ENCODE results near the gene STK35.

DNA sequence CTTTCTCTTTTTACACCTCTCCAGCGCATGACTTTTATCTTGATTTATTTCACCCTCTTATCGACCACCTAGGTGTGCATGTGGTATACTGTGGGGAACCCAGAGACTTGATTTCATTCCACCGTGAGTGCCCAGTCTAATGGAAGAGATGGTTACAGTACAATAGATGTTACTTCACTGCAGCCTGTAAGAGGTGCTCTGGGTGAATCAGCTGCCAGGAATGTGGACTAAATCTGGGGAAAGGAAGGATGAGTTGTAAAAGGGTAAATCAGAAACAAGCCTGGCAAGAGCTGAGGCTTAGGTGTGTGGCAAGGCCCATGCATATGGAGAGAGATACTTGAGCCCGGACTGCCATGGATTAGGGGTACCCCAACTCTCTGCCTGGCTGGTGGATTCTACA is 7.4 kb downstream of the STK35 start:
- TF ChIP-seq, protein P1, sequence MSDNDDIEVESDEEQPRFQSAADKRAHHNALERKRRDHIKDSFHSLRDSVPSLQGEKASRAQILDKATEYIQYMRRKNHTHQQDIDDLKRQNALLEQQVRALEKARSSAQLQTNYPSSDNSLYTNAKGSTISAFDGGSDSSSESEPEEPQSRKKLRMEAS (IDR thresholded peaks at IDR 0.05), result no peak
- TF ChIP-seq, protein P2, sequence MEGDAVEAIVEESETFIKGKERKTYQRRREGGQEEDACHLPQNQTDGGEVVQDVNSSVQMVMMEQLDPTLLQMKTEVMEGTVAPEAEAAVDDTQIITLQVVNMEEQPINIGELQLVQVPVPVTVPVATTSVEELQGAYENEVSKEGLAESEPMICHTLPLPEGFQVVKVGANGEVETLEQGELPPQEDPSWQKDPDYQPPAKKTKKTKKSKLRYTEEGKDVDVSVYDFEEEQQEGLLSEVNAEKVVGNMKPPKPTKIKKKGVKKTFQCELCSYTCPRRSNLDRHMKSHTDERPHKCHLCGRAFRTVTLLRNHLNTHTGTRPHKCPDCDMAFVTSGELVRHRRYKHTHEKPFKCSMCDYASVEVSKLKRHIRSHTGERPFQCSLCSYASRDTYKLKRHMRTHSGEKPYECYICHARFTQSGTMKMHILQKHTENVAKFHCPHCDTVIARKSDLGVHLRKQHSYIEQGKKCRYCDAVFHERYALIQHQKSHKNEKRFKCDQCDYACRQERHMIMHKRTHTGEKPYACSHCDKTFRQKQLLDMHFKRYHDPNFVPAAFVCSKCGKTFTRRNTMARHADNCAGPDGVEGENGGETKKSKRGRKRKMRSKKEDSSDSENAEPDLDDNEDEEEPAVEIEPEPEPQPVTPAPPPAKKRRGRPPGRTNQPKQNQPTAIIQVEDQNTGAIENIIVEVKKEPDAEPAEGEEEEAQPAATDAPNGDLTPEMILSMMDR (IDR thresholded peaks at IDR 0.05; ENCODE audit: control extremely low read depth in 1 of 3, insufficient read depth in 1 of 3, low read depth in 1 of 3, low read length in 3 of 3), result no peak
- TF ChIP-seq EZH2 (IDR thresholded peaks at IDR 0.05; ENCODE audit: low read depth, low read length, severe bottlenecking), result no peak
- TF ChIP-seq EP300 (IDR thresholded peaks at IDR 0.05; ENCODE audit: borderline replicate concordance in 1 of 2, low read depth in 2 of 2, low read length in 2 of 2), result no peak
- TF ChIP-seq TAF1 (IDR thresholded peaks at IDR 0.05; ENCODE audit: low read depth, low read length), result no peak
- no peak for TF ChIP-seq JUND (IDR thresholded peaks at IDR 0.05; ENCODE audit: low read length)
- TF ChIP-seq SAP30 (IDR thresholded peaks at IDR 0.05; ENCODE audit: insufficient read depth, insufficient replicate concordance, low read length), result no peak
- TF ChIP-seq GABPA (IDR thresholded peaks at IDR 0.05; ENCODE audit: borderline replicate concordance, insufficient read depth, low read length), result no peak
- no peak for TF ChIP-seq POU5F1 (IDR thresholded peaks at IDR 0.05; ENCODE audit: low read depth, low read length)
- TF ChIP-seq POLR2AphosphoS5 (IDR thresholded peaks at IDR 0.05; ENCODE audit: low read depth, low read length), result no peak
- TF ChIP-seq RAD21 (IDR thresholded peaks at IDR 0.05 in 1 of 2, conservative IDR thresholded peaks at IDR 0.05 in 1 of 2; ENCODE audit: low read depth in 2 of 2, low read length in 2 of 2), result no peak
